ENCODE results near the gene CCDC169.

GRCh38 chr13:36211567-36211966, 86.0 kb downstream of the CCDC169 start:
- TF ChIP-seq CTCF (IDR thresholded peaks at IDR 0.05) (no peak), POLR2A (IDR thresholded peaks at IDR 0.05) (no peak)

Measured in thyroid gland (tissue), 4 donors.